CD4-positive, alpha-beta memory T cell (primary cell): Measurements from ENCODE around the gene PUSL1. TPM values are rescaled to one million over a fixed set of nuclear protein-coding genes. Genes with fewer than 3 reads are reported as not detected.
A peak's percentile ranks its signal among the peaks of the same experiment; 100 is the strongest.

Source experiments
- CTCF ChIA-PET: fragments of 350-600 bp; sonication (Branson Sonifier 250); formaldehyde crosslinking; loops from one replicate; lab custom pipeline; 2021; ENCODE audit warnings: inconsistent platforms; ENCODE audit not compliant: partially characterized antibody; lab: Charles Lee
- POLR2A ChIA-PET: fragments of 350-600 bp; sonication (Branson Sonifier 250); formaldehyde crosslinking; loops from one replicate; lab custom pipeline; 2021; ENCODE audit not compliant: partially characterized antibody; lab: Charles Lee
- DNase-seq, 5 donors: peaks; one replicate each; pipeline versions ENCODE4 v3.0.0 to v3.0.0-alpha.2; 2020 to 2022; ENCODE audit warnings: mixed read lengths in 1 of 5
- H3K27ac ChIP-seq: one replicate; pipeline ENCODE4 v1.7.0; 2013; ENCODE audit warnings: low read depth, low read length
- H3K27me3 ChIP-seq: 2 replicates; pipeline ENCODE4 v1.7.0; 2013; ENCODE audit warnings: mild to moderate bottlenecking, low read length, moderate library complexity; ENCODE audit not compliant: insufficient read depth
- H3K36me3 ChIP-seq: 2 replicates; pipeline ENCODE4 v1.7.0; 2013; ENCODE audit warnings: mild to moderate bottlenecking, low read length, moderate library complexity; ENCODE audit not compliant: insufficient read depth
- H3K4me1 ChIP-seq: 2 replicates; pipeline ENCODE4 v1.7.0; 2013; ENCODE audit warnings: mild to moderate bottlenecking, low read length, moderate library complexity; ENCODE audit not compliant: insufficient read depth
- H3K4me3 ChIP-seq, 2 donors: one replicate each; pipeline ENCODE4 v1.7.0; 2013; ENCODE audit warnings: low read length in 2 of 2, mild to moderate bottlenecking in 1 of 2
- H3K9me3 ChIP-seq, 2 donors: one replicate each; pipeline ENCODE4 v1.7.0; 2013; ENCODE audit warnings: low read length in 2 of 2, control low read depth in 1 of 2; ENCODE audit not compliant: control insufficient read depth in 1 of 2
- H3K27ac Mint-ChIP-seq, 7 donors: one replicate each; pipeline ENCODE4 v1.8.0; 2020 to 2021; ENCODE audit warnings: mixed read lengths in 7 of 7, mild to moderate bottlenecking in 6 of 7, inconsistent platforms in 3 of 7, moderate library complexity in 3 of 7
- H3K27me3 Mint-ChIP-seq, 2 donors: one replicate each; pipeline ENCODE4 v1.8.0; 2020 to 2021; ENCODE audit warnings: mixed read lengths in 2 of 2
- H3K36me3 Mint-ChIP-seq, 2 donors: one replicate each; pipeline ENCODE4 v1.8.0; 2020 to 2021; ENCODE audit warnings: mixed read lengths in 2 of 2, inconsistent platforms in 1 of 2, mild to moderate bottlenecking in 1 of 2
- H3K4me1 Mint-ChIP-seq, 4 donors: one replicate each; pipeline ENCODE4 v1.8.0; 2020 to 2021; ENCODE audit warnings: mixed read lengths in 4 of 4, mild to moderate bottlenecking in 1 of 4
- H3K4me3 Mint-ChIP-seq, 8 donors: one replicate each; pipeline ENCODE4 v1.8.0; 2020 to 2021; ENCODE audit warnings: mixed read lengths in 8 of 8, mild to moderate bottlenecking in 7 of 8, moderate library complexity in 6 of 8, inconsistent platforms in 3 of 8
- H3K9me3 Mint-ChIP-seq, 8 donors: one replicate each; pipeline ENCODE4 v1.8.0; 2020 to 2021; ENCODE audit warnings: mixed read lengths in 8 of 8, mild to moderate bottlenecking in 5 of 8, inconsistent platforms in 3 of 8, moderate library complexity in 1 of 8
- intact Hi-C: fragments of 100-400 bp; cut with micrococcal nuclease; formaldehyde crosslinking; loops from one replicate; pipeline ENCODE4 v1.15.1; 2023
- polyA plus RNA-seq, 2 donors: library from polyadenylated mRNA; unstranded; fragments of 300-500 nt; fragmentation: Illumina TruSeq; gene quantifications; one replicate each; pipeline ENCODE4 v1.2.3, GENCODE V29; 2021
- total RNA-seq, 2 experiments: library from RNA; stranded (reverse); gene quantifications; one replicate each; pipeline ENCODE4 v1.2.3, GENCODE V29; 2021

The PUSL1 gene
- total and polyA plus RNA-seq, 4 experiments from 2014 or later, result 15.4 to 27.9 (median 20.4) TPM

GRCh38 chr1:1275836-1276235, 32.6 kb upstream of the PUSL1 start:
- intact Hi-C loops, result no loop called here
- Histone ChIP-seq H3K9me3 (no peaks in the 10 kb centered on the region), H3K4me1 (peaks cover 28% of the 10 kb centered on the region), H3K4me3 (no peak overlapping the region), H3K27ac (no peak overlapping the region), H3K27me3 (no peaks in the 10 kb centered on the region), H3K36me3 (no peaks in the 10 kb centered on the region)
- ChIA-PET POLR2A (no interaction called here), CTCF (interaction anchor here (1.2 kb wide), 1 partner anchor 97 kb away, joined by 3 read pairs; no protein-coding TSS in a partner anchor)
- peak in 1 of 5 donors; percentile 35 for DNase-seq
- Mint-ChIP-seq H3K27ac (peak overlapping the region in 4 of 7 donors; percentile 29 to 48 (median 44)), H3K4me1 (peaks cover 10 to 26% (median 19%) of the 10 kb centered on the region in 4 donors), H3K27me3 (peaks cover 0 to 1% of the 10 kb centered on the region in 2 donors), H3K4me3 (peak overlapping the region; percentile 26 to 70 (median 48)), H3K36me3 (peaks cover 0 to 10% of the 10 kb centered on the region in 2 donors), H3K9me3 (no peaks in the 10 kb centered on the region)

DNA sequence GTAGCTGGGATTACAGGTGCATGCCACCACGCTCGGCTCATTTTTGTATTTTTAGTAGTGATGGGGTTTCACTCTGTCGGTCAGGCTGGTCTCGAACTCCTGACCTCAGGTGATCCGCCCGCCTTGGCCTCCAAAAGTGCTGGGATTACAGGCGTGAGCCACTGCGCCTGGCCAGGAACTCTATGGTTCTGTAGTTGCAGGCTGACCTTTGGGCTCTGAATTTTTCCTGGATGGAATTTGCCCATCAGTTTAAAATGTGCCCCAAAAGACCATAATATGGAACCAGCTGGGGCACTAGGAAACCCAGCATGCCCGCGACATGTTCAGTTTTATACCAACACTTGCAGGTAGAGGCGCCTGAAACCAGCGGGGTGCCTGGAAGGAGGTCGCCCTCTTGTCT, 29.8 kb upstream of the PUSL1 start:
- no peak for DNase-seq
- Histone ChIP-seq H3K9me3 (no peaks in the 10 kb centered on the region), H3K27me3 (no peaks in the 10 kb centered on the region), H3K27ac (no peak overlapping the region), H3K36me3 (no peaks in the 10 kb centered on the region), H3K4me1 (peaks cover 6% of the 10 kb centered on the region), H3K4me3 (no peak overlapping the region)
- intact Hi-C loops, result no loop called here
- Mint-ChIP-seq H3K27ac (no peak overlapping the region), H3K27me3 (peaks cover 0 to 1% of the 10 kb centered on the region in 2 donors), H3K36me3 (no peaks in the 10 kb centered on the region), H3K9me3 (no peaks in the 10 kb centered on the region), H3K4me1 (peaks cover 0 to 3% (median under 1%) of the 10 kb centered on the region in 4 donors), H3K4me3 (no peak overlapping the region)
- ChIA-PET POLR2A (no interaction called here), CTCF (interaction anchor here (0.6 to 2.0 kb wide), 4 partner anchors 24 to 156 kb away, joined by 3 to 8 read pairs (median 4); no protein-coding TSS in a partner anchor)

- DNase-seq, result peak in 1 of 5 donors; percentile 11
- Histone ChIP-seq H3K9me3 (no peaks in the 10 kb centered on the region), H3K4me1 (peaks cover 6% of the 10 kb centered on the region), H3K4me3 (no peak overlapping the region), H3K36me3 (no peaks in the 10 kb centered on the region), H3K27ac (no peak overlapping the region), H3K27me3 (no peaks in the 10 kb centered on the region)
- intact Hi-C loops, result no loop called here
- Mint-ChIP-seq H3K27me3 (peaks cover 0 to 1% of the 10 kb centered on the region in 2 donors), H3K27ac (no peak overlapping the region), H3K36me3 (no peaks in the 10 kb centered on the region), H3K4me3 (no peak overlapping the region), H3K4me1 (peaks cover 0 to 3% (median under 1%) of the 10 kb centered on the region in 4 donors), H3K9me3 (no peaks in the 10 kb centered on the region)
- ChIA-PET CTCF (interaction anchor here (1.1 kb wide), 1 partner anchor 157 kb away, joined by 4 read pairs; no protein-coding TSS in a partner anchor), POLR2A (no interaction called here)
Measured at GRCh38 chr1:1279028-1279427, 29.4 kb upstream of the PUSL1 start.

DNA sequence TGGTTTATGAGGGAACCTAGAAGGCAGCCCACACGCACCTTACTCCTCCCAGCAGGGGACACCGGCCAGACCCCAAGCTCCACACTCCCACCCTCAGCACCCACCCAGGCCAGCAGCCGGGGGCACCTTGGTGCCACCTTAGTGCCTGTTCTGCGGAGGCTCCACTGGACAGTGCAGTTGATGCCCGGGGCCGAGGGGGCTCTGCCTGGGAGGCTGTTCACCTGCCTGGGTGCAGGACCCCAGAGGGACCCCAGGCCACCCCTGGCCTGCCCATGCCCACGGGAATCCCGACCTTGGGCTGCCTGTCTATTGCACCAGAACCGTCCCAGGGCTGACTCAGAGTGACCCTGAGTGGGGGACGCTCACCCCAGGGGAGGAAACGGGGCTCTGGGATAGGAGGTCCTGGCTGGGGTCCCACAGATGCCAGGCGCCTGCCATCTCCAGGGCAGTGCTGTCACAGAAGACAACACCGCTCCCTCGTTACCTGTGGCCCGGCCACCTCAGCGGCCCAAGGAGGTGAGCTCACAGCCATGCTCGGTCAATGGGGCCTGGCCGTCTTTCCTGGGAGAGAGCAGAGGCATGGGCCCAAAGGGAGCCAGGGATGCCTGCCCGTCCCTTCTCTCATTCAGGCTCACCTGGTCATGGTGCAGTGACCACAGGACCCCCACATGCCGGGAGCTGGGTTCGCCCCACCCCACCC, 27.5 kb upstream of the PUSL1 start:
- no peaks in the 10 kb centered on the region for H3K9me3 ChIP-seq
- H3K4me3 ChIP-seq, result no peak overlapping the region
- DNase-seq, result peak in 1 of 5 donors; percentile 36
- peaks cover 0 to 1% of the 10 kb centered on the region in 2 donors for H3K27me3 Mint-ChIP-seq
- CTCF ChIA-PET, result no interaction called here
- no peaks in the 10 kb centered on the region for H3K36me3 ChIP-seq
- peaks cover 0 to 1% (median 0%) of the 10 kb centered on the region in 4 donors for H3K4me1 Mint-ChIP-seq
- no peak overlapping the region for H3K4me3 Mint-ChIP-seq
- POLR2A ChIA-PET, result no interaction called here
- no peaks in the 10 kb centered on the region for H3K9me3 Mint-ChIP-seq
- H3K4me1 ChIP-seq, result no peaks in the 10 kb centered on the region
- H3K36me3 Mint-ChIP-seq, result no peaks in the 10 kb centered on the region
- intact Hi-C loops, result no loop called here
- H3K27me3 ChIP-seq, result no peaks in the 10 kb centered on the region
- no peak overlapping the region for H3K27ac Mint-ChIP-seq
- no peak overlapping the region for H3K27ac ChIP-seq

- no peaks in the 10 kb centered on the region for H3K4me1 ChIP-seq
- CTCF ChIA-PET, result interaction anchor here (0.7 kb wide), 1 partner anchor 9 kb away, joined by 3 read pairs; no protein-coding TSS in a partner anchor
- H3K36me3 ChIP-seq, result no peaks in the 10 kb centered on the region
- Mint-ChIP-seq H3K4me3 (no peak overlapping the region), H3K36me3 (no peaks in the 10 kb centered on the region), H3K27ac (no peak overlapping the region), H3K27me3 (peaks cover 0 to 1% of the 10 kb centered on the region in 2 donors), H3K4me1 (peaks cover 0 to 1% (median 0%) of the 10 kb centered on the region in 4 donors), H3K9me3 (no peaks in the 10 kb centered on the region)
- no peaks in the 10 kb centered on the region for H3K9me3 ChIP-seq
- no peak overlapping the region for H3K4me3 ChIP-seq
- POLR2A ChIA-PET, result no interaction called here
- H3K27me3 ChIP-seq, result no peaks in the 10 kb centered on the region
- peak in 1 of 5 donors; percentile 24 for DNase-seq
- intact Hi-C loops, result no loop called here
- no peak overlapping the region for H3K27ac ChIP-seq
Measured at GRCh38 chr1:1281533-1282321, 26.7 kb upstream of the PUSL1 start.

DNA sequence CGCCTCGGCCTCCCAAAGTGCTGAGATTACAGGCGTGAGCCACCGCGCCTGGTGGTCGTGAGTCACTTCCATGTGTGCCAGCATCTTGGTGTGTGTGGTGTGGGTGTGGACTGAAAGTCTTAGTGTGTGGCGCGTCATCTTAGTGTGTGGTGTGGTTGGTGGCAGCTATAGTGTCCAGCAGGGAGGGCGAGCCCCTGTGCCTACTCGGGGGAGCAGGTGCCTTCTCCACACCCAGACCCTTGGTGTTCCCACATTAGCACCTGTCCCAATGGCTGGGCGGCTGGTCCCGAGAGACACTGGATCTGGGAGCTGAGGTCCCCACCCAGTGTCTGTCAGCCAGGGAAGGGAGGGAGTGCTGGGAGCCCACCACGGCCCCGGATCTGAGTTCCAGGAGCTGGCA, 25.4 kb upstream of the PUSL1 start:
- Mint-ChIP-seq H3K4me1 (peaks cover 0 to 1% (median 0%) of the 10 kb centered on the region in 4 donors), H3K36me3 (no peaks in the 10 kb centered on the region), H3K27me3 (peaks cover 0 to 1% of the 10 kb centered on the region in 2 donors), H3K4me3 (no peak overlapping the region), H3K9me3 (no peaks in the 10 kb centered on the region), H3K27ac (no peak overlapping the region)
- ChIA-PET CTCF (no interaction called here), POLR2A (no interaction called here)
- no peak overlapping the region for H3K4me3 ChIP-seq
- no peaks in the 10 kb centered on the region for H3K36me3 ChIP-seq
- no peak for DNase-seq
- no peak overlapping the region for H3K27ac ChIP-seq
- H3K4me1 ChIP-seq, result no peaks in the 10 kb centered on the region
- intact Hi-C loops, result no loop called here
- no peaks in the 10 kb centered on the region for H3K9me3 ChIP-seq
- no peaks in the 10 kb centered on the region for H3K27me3 ChIP-seq

DNA sequence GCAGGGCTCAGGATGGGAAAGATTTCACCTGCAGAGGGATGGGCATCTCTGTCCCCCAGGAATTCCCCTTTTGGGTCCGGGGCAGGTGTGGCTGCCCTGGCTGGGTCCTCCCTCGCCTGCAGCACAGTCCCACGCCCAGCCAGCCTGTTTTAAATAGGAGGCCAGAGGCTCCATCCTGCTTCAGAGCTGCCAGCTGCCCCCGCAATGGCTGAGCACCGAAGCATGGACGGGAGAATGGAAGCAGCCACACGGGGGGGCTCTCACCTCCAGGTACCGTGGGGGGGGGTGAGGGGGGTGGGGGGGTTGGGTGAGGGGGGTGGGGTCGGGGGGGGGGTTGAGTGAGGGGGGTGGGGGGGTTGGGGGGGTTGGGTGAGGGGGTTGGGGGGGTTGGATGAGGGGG, 24.6 kb upstream of the PUSL1 start:
- H3K9me3 Mint-ChIP-seq, result no peaks in the 10 kb centered on the region
- CTCF ChIA-PET, result no interaction called here
- Histone ChIP-seq H3K27me3 (no peaks in the 10 kb centered on the region), H3K36me3 (no peaks in the 10 kb centered on the region), H3K4me3 (no peak overlapping the region), H3K27ac (no peak overlapping the region), H3K4me1 (no peaks in the 10 kb centered on the region), H3K9me3 (no peaks in the 10 kb centered on the region)
- no peak overlapping the region for H3K4me3 Mint-ChIP-seq
- peak in 1 of 5 donors; percentile 7 for DNase-seq
- H3K27ac Mint-ChIP-seq, result no peak overlapping the region
- H3K36me3 Mint-ChIP-seq, result no peaks in the 10 kb centered on the region
- H3K4me1 Mint-ChIP-seq, result peaks cover 0 to 1% (median 0%) of the 10 kb centered on the region in 4 donors
- H3K27me3 Mint-ChIP-seq, result peaks cover 0 to 1% of the 10 kb centered on the region in 2 donors
- POLR2A ChIA-PET, result no interaction called here
- intact Hi-C loops, result no loop called here
